Heart left ventricle (tissue), 16 donors: ENCODE data around the gene BBS1. TPM values are rescaled to one million over a fixed set of nuclear protein-coding genes. Genes with fewer than 3 reads are reported as not detected.

Experiments used
- ATAC-seq, 4 donors: fragments of 200-7000 bp; cut with Tn5 transposase; one replicate each; pipeline ENCODE4 v1.9.1; 2020 to 2022; ENCODE audit warnings: moderate library complexity in 4 of 4, mild to moderate bottlenecking in 3 of 4, moderate number of reproducible peaks in 1 of 4
- DNase-seq, 5 donors: peaks; one replicate each; pipeline ENCODE4 v3.0.0-alpha.2; 2020
- H3K27ac ChIP-seq, 12 donors: fragments of 200-600 bp; sonication (generic) in 4 of 12; one replicate each; pipeline versions ENCODE4 v1.5.0 to v1.8.0; 2016 to 2022; ENCODE audit warnings: mild to moderate bottlenecking in 2 of 12
- H3K27me3 ChIP-seq, 9 donors: fragments of 200-600 bp; sonication (generic) in 2 of 9; one replicate each; pipeline versions ENCODE4 v1.5.1 to v1.8.0; 2016 to 2022; ENCODE audit warnings: mild to moderate bottlenecking in 3 of 9
- H3K36me3 ChIP-seq, 9 donors: fragments of 200-600 bp; sonication (generic) in 2 of 9; one replicate each; pipeline versions ENCODE4 v1.5.0 to v1.8.0; 2018 to 2022; ENCODE audit warnings: mild to moderate bottlenecking in 2 of 9
- H3K4me1 ChIP-seq, 12 donors: fragments of 200-600 bp; sonication (generic) in 4 of 12; one replicate each; pipeline versions ENCODE4 v1.5.0 to v1.8.0; 2016 to 2022; ENCODE audit warnings: mild to moderate bottlenecking in 3 of 12
- H3K4me3 ChIP-seq, 12 donors: fragments of 200-600 bp; sonication (generic) in 4 of 12; one replicate each; pipeline versions ENCODE4 v1.5.0 to v1.8.0; 2017 to 2022; ENCODE audit warnings: mild to moderate bottlenecking in 9 of 12, moderate library complexity in 4 of 12
- H3K9me3 ChIP-seq, 12 donors: fragments of 200-600 bp; sonication (generic) in 4 of 12; one replicate each; pipeline versions ENCODE4 v1.5.0 to v1.8.0; 2016 to 2022; ENCODE audit warnings: mild to moderate bottlenecking in 1 of 12
- POLR2A ChIP-seq, 2 donors: fragments of 450-650 bp; IDR thresholded peaks; one replicate each; pipeline ENCODE4 v1.6.1; 2017; ENCODE audit warnings: antibody characterized with exemption in 2 of 2, mild to moderate bottlenecking in 2 of 2, moderate library complexity in 2 of 2
- WGBS, 4 donors: extraction: QIAGEN DNeasy Blood & Tissue Kit in 2 of 4; methylation state at CpG; one replicate each; pipeline versions ENCODE4 v1.1.5 to v1.1.7; 2013 to 2018; 5-methylcytosine and 5-hydroxymethylcytosine counted together
- intact Hi-C, 10 donors: fragments of 100-400 bp; cut with DNase I; formaldehyde crosslinking; loops; one replicate each; pipeline versions ENCODE4 v1.11.1 to v1.14.2; 2022
- polyA plus RNA-seq, 2 donors: library from polyadenylated mRNA; stranded (reverse); fragments of 200-250 nt; gene quantifications; one replicate each; pipeline ENCODE4 v1.2.3, GENCODE V29; 2013
- total RNA-seq, 9 donors: library from RNA; depleted of rRNA in 2 of 9; stranded (reverse); fragments of >200 nt in 2 of 9; fragmentation: NEBNext Ultra II Directional in 3 of 9; extraction: Animal tissue kit (Norgen Biotek cat#: 25700) in 3 of 9; gene quantifications; one replicate each; pipeline versions ENCODE4 v1.1.0 to v1.2.4, GENCODE V29; 2016 to 2023
- TF ChIP-seq, protein P1 (sequence below), 12 donors: fragments of 200-600 bp; sonication (generic) in 4 of 12; IDR thresholded peaks; one replicate each; pipeline versions ENCODE4 v1.5.0 to v1.8.0; 2018 to 2022; ENCODE audit warnings: antibody characterized with exemption in 12 of 12, mild to moderate bottlenecking in 5 of 12
- donor health status: ischemic (EF 13 %, LVEDD 7.1; RV severe dilation, severe dysfunction).
- donor health status: healthy with polysubstance abuse.
- donor health status: DM: no; HTN: yes; CAD: no.
- donor health status: DM: no; HTN: no; CAD: no.
- donor health status: ischemic (EF 25% LVEDD 6.9; RV normal size, moderate dysfunction).
- donor health status: ischemic (EF 25% LVEDD 5.7; RV mildly dilated, moderate dysfunction).
- donor health status: healthy.
- donor health status: DM: yes; HTN: yes; CAD: no.
- donor health status: ischemic (EF 35%, LVEDD 5.7; RV mildly dilated, moderate dysfunction).
- donor health status: nonischemic (EF 11% LVEDD 7.7; RV severe dilation, severe dysfunction).
- donor health status: DM: yes; HTN: yes; CAD: no.
- donor health status: PGD.
- donor health status: ischemic (EF 29% LVEDD 5.4; RV normal size, mild dysfunction).
- donor health status: nonischemic (EF 23%, LVEDD 6.1; RV moderate dilation, normal function).

Gene BBS1
- total and polyA plus RNA-seq, 11 donors: 11.0 to 51.8 (median 18.5) TPM

DNA sequence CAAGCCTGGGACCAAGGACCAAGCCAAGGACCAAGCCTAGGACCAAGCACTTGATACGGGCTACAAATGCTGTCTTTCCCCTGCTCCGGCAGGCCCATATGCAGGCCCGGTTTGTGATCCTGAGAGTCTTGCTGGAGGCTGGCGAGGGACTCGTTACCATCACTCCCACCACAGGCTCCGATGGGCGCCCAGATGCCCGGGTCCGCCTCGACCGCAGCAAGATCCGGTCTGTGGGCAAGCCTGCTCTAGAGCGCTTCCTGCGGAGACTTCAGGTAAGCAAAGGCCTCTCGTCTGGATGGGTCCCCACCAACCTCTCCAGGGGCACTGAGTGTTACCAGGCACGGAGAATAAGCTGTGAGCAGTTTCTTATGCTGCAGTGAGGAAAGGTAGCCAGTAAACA is 13.2 kb upstream of the BBS1 start:
- Histone ChIP-seq H3K4me1 (no peaks in the 10 kb centered on the region), H3K4me3 (no peak overlapping the region), H3K9me3 (no peaks in the 10 kb centered on the region), H3K27ac (no peak overlapping the region), H3K27me3 (no peaks in the 10 kb centered on the region), H3K36me3 (peaks cover 0 to 75% (median 40%) of the 10 kb centered on the region in 9 donors)
- ATAC-seq (no peak), DNase-seq (peak in 1 of 5 donors; percentile 16)
- 81 to 98% (median 96%) methylated on average over 5 to 16 of the region's 16 CpGs for WGBS, 4 donors
- intact Hi-C loops: no loop called here
- TF ChIP-seq POLR2A (IDR thresholded peaks at IDR 0.05): no peak
- TF ChIP-seq, protein P1, sequence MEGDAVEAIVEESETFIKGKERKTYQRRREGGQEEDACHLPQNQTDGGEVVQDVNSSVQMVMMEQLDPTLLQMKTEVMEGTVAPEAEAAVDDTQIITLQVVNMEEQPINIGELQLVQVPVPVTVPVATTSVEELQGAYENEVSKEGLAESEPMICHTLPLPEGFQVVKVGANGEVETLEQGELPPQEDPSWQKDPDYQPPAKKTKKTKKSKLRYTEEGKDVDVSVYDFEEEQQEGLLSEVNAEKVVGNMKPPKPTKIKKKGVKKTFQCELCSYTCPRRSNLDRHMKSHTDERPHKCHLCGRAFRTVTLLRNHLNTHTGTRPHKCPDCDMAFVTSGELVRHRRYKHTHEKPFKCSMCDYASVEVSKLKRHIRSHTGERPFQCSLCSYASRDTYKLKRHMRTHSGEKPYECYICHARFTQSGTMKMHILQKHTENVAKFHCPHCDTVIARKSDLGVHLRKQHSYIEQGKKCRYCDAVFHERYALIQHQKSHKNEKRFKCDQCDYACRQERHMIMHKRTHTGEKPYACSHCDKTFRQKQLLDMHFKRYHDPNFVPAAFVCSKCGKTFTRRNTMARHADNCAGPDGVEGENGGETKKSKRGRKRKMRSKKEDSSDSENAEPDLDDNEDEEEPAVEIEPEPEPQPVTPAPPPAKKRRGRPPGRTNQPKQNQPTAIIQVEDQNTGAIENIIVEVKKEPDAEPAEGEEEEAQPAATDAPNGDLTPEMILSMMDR (IDR thresholded peaks at IDR 0.05): no peak

DNA sequence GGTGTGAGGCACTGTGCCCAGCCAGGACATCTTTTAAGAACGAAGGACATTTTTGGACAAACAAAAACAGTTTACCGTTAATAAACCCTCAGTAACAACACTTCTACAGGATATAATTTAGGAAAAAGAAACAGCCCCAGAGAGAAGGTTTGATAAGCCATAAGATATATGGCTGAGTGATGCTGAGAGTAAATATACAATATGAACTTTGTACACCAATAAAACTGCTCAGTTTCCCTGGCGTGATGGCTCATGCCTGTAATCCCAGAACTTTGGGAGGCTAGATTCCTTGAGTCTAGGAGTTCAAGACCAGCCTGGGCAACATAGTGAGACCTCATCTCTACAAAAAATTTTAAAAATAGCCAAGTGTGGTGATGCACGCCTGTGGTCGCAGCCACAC is 11.9 kb upstream of the BBS1 start:
- Histone ChIP-seq H3K27ac (no peak overlapping the region), H3K4me1 (no peaks in the 10 kb centered on the region), H3K9me3 (no peaks in the 10 kb centered on the region), H3K4me3 (no peak overlapping the region), H3K27me3 (no peaks in the 10 kb centered on the region), H3K36me3 (peaks cover 0 to 70% (median 32%) of the 10 kb centered on the region in 9 donors)
- DNase-seq (no peak), ATAC-seq (no peak)
- WGBS, 4 donors: 94 to 97% (median 95%) methylated on average over 5 of the region's 5 CpGs
- TF ChIP-seq, protein P1 (IDR thresholded peaks at IDR 0.05): no peak
- no peak for TF ChIP-seq POLR2A (IDR thresholded peaks at IDR 0.05)
- intact Hi-C loops: no loop called here

GRCh38 chr11:66505276-66505816 is 5.1 kb upstream of the BBS1 start:
- Histone ChIP-seq H3K36me3 (peaks cover 0 to 32% (median 6%) of the 10 kb centered on the region in 9 donors), H3K4me1 (peaks cover 0 to 8% (median 3%) of the 10 kb centered on the region in 12 donors), H3K27ac (no peak overlapping the region), H3K27me3 (no peaks in the 10 kb centered on the region), H3K4me3 (no peak overlapping the region), H3K9me3 (no peaks in the 10 kb centered on the region)
- WGBS, 4 donors: 43 to 94% (median 89%) methylated on average over 1 of the region's 1 CpG
- ATAC-seq (no peak), DNase-seq (no peak)
- intact Hi-C loops: no loop called here
- TF ChIP-seq, protein P1 (IDR thresholded peaks at IDR 0.05): no peak
- no peak for TF ChIP-seq POLR2A (IDR thresholded peaks at IDR 0.05)

GRCh38 chr11:66509131-66509561 is 1.3 kb upstream of the BBS1 start:
- TF ChIP-seq POLR2A (IDR thresholded peaks at IDR 0.05): no peak
- TF ChIP-seq, protein P1 (IDR thresholded peaks at IDR 0.05): no peak
- intact Hi-C loops: no loop called here
- peaks cover 0 to 18% (median 12%) of the 10 kb centered on the region in 12 donors for H3K4me1 ChIP-seq
- DNase-seq: no peak
- no peak overlapping the region for H3K4me3 ChIP-seq
- WGBS, 4 donors: 50 to 65% (median 55%) methylated on average over 7 of the region's 7 CpGs
- H3K27ac ChIP-seq: peak overlapping the region in 1 of 12 donors; percentile 13
- no peaks in the 10 kb centered on the region for H3K27me3 ChIP-seq
- peaks cover 0 to 30% (median 9%) of the 10 kb centered on the region in 9 donors for H3K36me3 ChIP-seq
- ATAC-seq: peak in 2 of 4 donors; percentile 33 to 36
- no peaks in the 10 kb centered on the region for H3K9me3 ChIP-seq
